Measurements from ENCODE around the gene PHF20.
"Not testable (repeated sequence)": the region's sequence is repeated elsewhere in the genome, so short reads cannot be mapped to it uniquely, and the experiment has no call there.

The PHF20 gene

DNA sequence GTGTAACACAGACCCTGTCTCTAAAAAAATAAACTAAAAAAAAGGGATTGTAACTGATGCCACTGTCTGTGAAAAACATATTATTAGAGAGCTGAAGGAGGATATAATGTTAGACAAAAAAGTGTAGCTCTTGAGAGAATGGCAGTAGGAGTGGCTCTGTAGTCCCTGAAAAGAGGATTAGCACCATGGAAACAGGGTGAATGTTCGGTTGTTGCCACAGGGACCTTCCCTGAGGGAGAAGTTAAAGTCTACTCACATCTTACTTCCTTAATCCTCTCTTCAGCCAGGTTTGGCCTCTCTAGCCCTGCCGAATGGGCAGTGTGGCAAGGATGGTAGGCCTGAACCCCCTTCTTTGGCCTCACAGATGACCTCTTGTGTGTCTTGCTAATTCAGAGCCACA, 170.4 kb downstream of the PHF20 start:
- no peak for DNase-seq

DNA sequence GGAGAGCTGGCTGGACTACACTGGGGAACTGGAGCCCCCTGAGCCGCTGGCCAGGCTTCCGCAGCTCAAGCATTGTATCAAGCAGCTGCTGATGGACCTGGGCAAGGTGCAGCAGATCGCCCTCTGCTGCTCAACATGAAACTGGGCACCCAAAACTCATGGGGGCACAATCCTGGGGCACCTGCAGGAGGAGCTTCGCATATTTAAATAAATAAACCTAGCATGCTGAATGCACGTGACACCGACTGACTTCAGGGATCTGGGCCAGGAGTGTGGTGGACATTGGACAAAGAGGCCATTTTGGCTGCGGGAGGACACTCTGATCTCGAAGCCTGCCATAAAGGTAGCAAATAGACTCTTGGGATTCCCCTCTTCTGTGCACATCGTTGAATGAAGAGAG, 175.7 kb downstream of the PHF20 start:
- peak; percentile 18 for DNase-seq

DNA sequence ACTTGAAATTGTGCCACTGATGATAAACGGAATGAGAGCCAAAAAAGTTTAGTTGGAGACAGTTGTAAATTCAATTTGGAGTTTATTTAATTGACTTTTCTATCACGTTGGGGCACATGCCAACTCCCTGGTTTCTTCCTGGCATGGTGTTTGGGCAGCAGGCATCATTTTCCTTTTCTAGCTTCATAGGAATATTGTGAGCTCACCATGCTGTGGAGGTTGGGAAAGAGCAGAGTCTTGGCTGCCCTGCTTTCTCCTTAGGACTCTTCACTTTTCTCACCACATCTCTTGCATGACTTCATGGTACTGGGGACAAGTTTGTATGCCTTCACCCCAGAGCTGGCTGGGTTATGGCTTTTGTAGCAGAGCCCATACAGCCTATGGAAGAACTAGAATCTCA, 176.1 kb downstream of the PHF20 start:
- no peak for DNase-seq

DNA sequence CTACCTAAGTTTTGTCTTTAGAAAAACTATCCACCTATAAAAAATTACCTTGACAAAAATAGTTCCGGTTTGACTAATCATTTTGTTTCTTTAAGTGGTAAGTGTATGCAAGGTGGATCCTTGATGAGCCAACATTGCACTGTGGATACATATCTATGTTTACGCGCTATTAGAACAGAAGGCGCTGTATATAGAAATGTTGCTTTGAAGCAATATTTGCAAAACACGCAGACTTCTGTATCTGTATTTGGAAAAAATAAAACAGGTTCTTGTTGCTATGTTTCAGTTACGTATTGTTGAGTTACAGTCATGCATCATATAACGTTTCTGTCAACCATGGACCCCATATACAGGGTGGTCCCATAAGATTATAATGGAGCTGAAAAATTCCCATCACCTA, 178.3 kb downstream of the PHF20 start:
- DNase-seq: no peak

DNA sequence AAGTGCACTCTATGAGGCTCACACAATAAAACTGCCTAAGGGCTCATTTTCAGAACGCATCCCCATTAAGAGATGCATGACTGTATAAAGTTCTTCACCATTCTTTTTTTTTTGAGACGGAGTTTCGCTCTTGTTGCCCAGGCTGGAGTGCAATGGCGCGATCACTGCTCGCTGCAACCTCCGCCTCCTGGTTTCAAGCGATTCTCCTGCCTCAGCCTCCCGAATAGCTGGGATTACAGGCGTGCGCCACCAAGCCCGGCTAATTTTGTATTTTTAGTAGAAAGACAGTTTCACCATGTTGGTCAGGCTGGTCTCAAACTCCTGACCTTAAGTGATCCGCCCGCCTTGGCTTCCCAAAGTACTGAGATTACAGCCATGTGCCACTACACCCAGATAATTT, 180.3 kb downstream of the PHF20 start:
- DNase-seq: not testable (repeated sequence)

DNA sequence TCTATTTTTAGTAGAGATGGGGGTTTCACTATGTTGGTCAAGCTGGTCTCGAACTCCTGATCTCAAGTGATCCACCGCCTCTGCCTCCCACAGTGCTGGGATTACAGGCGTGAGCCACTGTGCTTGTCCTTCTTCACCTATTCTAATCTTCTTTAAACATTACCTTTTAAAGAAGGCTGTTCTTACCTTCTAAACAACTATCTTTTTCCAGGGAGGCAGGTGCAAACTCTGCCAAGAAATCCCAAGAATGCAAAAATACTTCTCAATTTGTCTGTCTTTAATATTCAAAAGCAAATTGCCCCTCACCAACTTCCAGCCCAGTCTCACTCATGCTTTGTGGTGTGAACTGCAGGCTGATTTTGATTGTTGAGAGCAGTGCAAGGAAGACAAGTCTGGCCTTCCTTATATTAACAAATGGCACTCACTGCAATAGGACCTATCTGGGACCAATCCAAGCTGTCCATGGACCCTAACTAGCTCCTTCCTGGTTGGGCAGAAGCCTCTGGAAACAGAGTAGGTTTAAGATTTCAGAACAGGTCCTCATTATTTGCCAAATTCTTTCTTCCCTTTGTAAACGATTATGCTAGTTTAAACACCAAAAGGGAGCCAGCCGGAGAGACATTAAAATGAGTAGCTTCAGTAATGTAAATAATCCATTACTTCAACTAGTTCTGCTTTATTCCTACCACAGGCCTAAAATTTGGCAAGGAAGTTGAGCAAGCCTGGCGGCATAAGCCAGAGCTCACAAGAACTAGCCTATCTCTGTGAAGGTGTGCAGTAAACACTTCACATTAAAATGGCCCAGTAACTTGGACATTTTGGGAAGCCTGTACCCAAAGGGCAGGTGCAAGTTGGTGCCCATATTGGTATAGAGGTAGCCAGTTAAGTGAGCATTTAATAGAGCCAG, 180.9 kb downstream of the PHF20 start:
- no peak for DNase-seq

DNA sequence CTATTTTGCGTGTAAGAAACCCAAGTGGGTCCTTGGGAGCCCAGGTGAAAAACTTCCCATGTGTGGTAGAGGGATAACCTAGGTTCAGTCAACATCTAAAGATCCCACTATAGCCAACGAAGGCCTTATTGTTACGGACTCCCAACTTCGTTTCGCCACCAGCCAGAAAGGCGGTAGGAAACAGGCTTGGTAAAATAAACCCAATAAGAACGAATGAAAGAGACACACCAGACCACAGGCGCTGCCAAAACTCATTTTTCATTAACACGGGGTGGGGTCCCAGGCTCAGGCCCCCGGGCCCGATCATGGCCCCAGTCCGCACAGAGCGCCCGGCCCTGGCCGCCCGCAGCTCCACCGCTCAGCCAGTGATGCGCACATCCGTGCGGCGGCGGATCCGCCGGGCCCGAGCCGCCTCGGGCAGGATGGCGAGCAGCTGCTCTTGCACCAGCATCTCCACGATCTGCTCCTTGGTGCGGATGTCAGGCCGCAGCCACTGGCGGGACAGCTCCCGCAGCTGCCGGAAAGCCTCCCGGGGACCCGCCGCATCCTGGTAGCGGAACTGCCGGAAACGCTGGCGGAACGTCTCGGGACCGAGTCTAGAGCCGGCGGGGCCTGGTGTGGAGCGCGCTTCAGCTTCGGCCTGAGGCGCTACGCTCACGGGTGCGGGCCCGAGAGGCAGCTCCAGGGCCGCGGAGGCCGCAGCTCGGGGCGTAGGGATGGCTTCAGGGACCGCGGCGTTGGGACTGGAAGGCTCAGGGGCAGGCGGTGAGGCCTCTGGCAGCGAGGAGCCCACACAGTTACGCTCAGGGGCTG, 181.8 kb downstream of the PHF20 start:
- DNase-seq: peak; percentile 66

DNA sequence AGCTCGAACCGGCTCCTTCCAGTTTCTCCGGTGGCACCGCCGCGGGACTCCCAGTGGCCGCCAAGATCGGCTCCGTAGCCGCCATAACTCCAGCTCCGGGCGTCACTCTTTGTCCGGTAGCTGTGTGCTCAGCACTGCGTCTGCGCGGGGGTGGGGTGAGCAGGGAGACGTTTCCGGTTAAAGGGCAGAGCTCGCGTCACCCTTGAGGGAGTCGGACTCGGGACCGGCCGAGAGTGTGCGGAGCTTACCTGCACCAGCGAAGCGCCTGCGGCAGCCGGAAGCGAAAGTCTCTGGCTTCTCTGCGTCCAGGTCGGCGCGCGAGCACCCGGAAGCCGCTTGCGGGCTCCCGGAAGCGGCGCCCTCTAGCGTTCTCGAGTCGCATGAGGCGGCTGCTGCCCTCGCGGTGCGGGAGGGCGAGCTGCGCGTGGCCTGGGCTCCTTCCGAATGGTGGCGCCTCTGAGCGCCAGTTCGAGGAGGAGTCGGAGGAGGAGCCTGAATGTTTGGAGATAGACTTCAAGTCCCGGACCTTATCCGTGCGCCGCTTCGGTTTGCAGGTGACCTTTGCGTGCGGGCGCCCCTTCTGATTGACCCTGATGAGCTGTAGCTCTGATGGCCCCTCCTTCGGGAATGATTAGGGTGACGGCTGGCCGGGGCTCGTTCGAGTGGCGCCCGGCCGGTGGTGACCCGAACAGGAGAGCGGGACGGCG, 182.5 kb downstream of the PHF20 start, which contains the start of gene SCAND1:
TSS of gene SCAND1 (minus strand) at position 303 of the 707 bp plus-strand sequence. CDS start at position 85, 218 bp downstream.
- DNase-seq: peak; percentile 98

DNA sequence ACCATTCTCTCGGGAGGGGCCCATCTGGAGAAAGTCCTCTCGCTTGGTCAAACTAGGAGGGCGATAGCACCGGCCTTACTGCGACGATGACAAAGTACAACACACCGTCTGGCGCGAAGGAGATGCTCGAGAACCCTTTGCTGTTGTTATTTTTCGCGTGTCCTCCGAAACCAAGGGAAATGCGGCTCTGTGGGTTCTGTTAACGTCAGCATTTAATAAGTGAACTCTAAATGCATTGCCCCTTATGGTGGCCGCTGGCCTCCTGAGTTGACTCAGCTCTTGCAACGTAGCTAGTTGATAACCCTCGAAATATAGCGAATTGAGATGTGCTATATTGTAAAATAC, 183.1 kb downstream of the PHF20 start:
- DNase-seq: peak; percentile 30

DNA sequence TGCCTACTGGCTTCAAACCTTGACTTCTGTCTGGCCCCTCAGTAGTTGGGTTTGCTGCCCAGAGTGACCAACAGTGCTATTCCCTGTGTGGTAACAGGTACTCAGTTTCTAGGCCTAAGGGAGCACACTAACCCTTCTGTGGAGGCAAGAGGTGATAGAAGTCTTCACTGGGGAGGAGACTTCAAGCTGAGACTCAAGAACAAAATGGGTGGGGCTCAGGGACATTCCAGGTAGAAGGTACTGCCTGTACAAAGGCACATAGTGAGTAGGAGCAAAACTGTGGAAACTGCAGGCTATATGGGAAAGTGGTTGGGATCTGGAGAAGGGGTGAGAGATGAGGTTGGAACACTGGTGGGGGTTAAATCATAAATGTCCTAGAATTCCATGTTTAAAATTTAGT, 184.8 kb downstream of the PHF20 start:
- DNase-seq: no peak

DNA sequence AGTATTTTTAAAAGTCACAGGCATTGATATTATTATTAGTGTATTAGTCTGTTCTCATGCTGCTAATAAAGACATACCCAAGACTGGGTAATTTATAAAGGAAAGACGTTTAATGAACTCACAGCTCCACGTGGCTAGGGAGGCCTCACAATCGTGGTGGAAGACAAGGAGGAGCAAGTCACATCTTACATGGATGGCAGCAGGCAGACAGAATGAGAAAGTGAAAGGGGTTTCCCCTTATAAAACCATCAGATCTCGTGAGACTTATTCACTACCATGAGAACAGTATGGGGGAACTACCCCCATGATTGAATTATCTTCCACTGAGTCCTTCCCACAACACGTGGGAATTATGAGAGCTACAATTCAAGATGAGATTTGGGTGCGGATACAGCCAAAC, 187.5 kb downstream of the PHF20 start:
- not testable (repeated sequence) for DNase-seq

DNA sequence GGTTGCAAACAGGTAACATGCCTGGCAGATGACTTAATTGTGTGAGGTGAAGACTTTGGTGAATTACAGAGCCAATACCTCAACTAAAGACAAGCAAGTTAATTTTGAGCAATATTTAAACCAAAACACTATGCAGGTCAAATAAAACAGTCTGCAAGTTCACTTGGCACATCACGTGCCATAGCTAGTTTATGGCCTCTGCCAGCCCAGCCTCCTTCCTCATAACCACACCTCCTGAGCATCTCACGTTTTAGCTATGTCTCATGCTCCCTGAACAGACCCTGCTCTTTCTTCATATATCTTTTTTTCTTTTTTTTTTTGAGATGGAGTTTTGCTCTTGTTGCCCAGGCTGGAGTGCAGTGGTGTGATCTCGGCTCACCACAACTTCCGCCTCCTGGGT, 192.1 kb downstream of the PHF20 start:
- no peak for DNase-seq

DNA sequence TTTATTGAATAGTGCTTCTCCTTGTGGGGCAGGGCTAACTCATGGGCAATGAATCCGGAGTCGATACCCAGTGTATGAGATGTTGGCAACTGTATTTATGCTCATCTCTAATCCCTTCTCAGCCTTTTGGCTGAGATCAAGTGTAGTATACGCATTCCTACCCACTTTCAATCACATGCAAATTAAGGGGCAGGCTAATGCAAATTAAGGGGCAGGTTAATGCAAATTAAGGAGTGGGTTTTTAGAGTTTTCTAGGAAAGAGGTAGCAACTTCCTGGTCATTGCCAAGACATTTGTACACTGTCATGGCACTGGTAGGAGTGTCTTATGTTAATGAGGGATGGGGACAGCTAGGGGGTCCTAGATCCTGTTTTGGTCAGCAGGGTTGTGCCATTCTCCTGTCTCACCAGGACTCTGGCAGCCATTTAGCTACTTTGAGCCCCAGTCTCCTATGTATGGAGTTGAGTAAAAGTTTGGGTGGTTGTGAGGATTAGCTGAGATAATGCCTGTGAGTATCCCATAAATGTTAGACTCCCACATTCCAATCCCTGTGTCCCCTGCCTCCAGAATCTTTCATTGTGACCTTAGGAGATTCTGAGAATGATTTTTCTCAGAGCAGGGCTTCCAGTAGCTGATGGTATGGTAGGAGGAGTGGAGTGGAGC, 196.3 kb downstream of the PHF20 start, which contains the start of gene CNBD2:
TSS of gene CNBD2 (plus strand) at position 612 of the 662 bp plus-strand sequence. CDS start 173 bp downstream, outside the sequence.
- no peak for DNase-seq

DNA sequence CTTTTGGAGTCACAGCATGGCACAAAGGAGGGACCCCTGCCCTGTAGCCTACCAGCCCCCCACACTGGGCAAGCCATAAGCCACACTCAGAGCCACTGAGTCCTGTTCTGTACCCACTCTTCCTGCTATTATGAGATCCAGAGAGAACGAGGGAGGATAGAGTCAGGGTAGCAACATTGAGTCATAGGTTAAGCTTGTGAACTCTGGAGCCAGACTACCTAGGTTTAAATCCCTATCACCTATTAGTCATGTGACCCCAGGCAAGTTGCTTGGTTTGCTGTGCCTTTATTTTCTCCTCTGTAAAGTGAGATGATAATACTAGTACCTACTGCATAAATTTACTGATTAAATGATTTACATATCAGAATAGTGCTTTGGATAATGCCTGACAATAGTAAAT, 197.1 kb downstream of the PHF20 start:
- no peak for DNase-seq

DNA sequence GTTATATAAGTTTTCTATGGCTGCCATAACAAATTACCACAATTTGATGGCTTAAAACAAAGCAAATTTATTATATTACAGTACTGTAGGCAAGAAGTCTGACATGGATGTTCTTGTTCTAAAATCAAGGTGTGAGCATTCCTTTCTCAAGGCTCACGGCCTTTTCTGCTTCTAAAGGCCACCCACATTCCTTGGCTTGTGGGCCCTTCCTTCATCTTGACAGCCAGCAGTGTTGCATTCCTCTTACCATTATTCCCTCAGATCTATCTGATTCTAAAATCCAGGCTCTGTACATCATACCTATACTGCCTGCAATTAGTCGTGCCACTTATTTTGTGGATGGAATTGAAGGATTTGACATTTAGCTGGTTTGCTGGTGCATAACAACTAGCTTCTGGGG, 200.2 kb downstream of the PHF20 start:
- no peak for DNase-seq

DNA sequence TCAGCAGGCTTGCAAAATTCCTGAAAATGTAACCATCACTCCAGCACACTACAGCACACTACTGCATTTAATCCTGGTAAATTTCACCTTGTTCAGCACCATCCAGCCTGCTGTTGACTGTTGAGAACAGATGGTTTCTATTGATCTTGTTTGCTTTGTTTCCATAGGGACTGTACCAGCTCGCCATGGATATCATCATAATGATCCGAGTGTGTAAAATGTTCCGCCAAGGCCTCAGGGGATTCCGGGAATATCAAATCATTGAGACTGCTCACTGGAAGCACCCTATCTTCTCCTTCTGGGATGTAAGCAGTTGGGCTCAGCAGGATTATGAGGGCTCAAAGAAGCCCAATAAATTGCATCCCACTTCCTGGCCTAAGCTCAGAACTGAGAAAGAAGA, 200.6 kb downstream of the PHF20 start:
- no peak for DNase-seq

DNA sequence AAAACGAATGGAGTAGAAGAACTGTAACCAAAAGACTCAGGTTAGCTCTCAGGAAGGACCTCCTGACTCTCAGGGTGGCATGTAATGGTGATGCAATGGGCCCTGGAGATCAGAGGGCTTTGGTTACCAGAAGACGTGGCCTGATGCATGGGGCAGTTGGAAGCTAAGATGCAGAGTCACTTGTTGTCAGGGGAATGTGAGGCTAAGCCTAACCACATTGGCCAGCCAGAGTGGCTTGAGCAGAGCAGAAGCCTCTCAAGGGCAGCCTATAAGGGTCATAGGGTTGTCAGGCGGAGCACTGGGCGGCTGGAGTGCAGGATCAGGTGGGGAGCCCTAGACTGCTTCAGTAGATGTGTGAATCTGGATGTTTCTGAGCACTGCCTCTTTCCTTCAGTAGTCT, 202.4 kb downstream of the PHF20 start:
- DNase-seq: no peak

DNA sequence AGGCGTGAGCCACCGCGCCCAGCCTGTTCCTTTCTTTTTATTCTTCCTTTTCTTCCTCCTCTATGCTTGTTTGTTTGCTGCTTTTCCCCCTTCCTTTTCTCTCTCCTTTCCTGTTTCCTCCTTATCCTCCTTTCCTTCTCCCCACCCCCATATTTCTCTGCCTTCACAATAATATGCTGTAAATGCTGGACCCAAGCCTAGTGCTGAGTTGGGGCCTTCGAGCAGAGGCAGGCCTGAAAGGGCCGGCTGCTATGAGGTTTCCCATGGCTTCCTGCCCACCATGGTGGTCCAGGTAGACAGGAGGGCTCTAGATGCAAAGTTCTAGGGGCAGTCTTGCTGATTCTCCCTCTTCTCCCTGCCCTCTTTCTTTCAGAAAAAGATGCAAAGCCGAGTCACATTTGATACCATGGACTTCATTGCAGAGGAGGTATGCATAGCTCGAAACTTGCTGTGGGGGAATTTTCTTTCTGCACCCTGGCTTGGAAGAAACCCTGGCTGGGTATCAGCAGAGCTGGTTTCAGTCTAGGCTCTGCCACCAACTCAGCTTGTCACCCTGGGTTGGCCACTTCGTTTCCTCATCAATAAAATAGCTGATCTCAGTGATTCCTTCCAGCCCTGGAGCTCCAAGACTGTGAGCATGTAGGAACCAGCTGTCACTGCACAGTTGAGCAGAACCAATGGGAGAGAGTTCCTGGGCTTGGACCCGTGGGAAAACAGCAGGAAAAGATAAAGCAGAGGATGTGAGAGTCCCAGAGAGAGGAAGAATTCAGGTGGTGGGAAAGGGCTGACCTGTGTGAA, 204.0 kb downstream of the PHF20 start:
- no peak for DNase-seq

DNA sequence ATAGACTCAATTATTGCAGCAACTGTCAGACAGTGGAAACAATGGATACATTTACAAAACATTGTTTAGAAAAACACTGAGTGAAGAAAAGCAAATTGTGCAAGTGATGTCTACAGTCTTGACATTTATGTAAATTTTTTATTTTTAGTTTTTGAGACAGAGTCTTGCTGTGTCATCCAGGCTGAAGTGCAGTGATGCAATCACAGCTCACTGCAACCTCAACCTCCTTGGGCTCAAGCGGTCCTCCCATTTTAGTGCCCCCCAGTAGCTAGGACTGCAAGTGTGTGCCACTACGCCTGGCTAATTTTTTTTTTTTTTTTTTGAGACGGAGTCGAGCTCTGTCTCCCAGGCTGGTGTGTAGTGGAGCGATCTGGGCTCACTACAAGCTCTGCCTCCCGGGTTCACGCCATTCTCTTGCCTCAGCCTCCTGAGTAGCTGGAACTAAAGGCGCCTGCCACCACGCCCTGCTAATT, 206.3 kb downstream of the PHF20 start:
- DNase-seq: no peak

DNA sequence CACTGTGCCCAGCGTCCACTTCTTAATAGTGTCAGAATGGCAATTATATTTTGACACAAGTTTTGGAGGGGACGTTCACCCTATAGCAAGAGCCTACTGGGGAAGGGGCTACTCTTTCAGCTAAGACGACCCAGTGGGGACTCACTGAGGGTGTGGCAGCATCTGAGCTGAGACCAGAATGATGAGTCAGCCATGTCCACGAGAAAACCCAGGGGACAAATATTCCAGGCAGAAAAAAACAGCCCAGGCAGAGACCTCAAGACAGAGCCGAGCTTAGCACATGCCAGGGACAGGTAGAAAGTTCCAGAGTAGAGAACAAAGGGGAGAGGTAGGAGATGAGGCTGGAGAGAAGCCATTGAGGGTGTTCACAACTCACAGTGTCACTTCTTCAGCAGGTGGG, 207.7 kb downstream of the PHF20 start:
- no peak for DNase-seq

DNA sequence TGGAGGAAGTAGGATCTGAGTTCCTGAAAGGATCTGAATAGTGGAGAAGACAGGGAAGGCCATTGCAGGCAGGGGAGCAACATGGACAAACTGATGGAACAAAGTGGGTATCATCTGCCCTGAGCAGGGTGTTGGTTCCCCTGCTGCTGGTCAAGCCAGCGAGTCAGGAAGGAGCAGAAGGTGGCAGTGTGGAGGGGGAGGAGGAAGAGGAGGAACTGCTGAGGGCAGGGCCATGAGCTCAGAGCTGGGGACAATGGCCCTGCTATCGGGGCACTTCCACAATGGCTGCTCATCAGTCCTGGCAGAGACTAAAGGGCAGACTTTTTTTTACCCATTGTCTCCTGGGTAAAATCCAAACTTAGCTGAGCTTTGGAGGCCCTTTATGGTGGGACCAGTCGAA, 210.2 kb downstream of the PHF20 start:
- no peak for DNase-seq

DNA sequence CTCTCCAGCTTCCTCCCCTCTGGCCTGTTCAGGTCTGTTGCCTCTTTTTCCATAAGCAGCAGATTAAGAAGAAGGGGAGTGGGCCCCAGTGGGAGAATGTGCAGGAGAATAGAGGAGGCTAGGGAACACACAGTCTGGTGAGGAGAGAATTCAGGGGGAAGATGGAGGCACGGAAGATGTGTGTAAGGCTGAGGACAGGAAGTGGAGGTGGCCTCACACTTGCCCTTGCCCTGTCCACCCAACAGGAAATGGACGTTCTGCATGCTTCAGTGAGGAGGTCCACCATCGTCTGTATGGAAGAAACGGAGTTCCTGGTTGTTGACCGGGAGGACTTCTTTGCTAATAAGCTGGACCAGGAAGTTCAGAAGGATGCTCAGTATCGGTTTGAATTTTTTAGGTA, 212.6 kb downstream of the PHF20 start:
- DNase-seq: no peak
